Activated gamma-delta T cell treated with anti-CD3 and anti-CD28 coated beads, Interleukin-2, amount 50 U/mL, for 16 hours (primary cell): ENCODE measurements around the gene CFAP298.
"Not testable (repeated sequence)": the region's sequence is repeated elsewhere in the genome, so short reads cannot be mapped to it uniquely, and the experiment has no call there.

Experiments used
- DNase-seq: peaks from one replicate; pipeline ENCODE4 v3.0.0-alpha.2; 2020; ENCODE audit warnings: low read depth

CFAP298 gene

GRCh38 chr21:32566741-32567389, 45.3 kb downstream of the CFAP298 start:
- no peak for DNase-seq

GRCh38 chr21:32565856-32566465, 46.2 kb downstream of the CFAP298 start:
- DNase-seq, result no peak

GRCh38 chr21:32562915-32563314, 49.3 kb downstream of the CFAP298 start:
- DNase-seq, result no peak

- DNase-seq, result no peak
These were observed 49.8 kb downstream of the CFAP298 start for GRCh38 chr21:32562426-32562825.

- not testable (repeated sequence) for DNase-seq
These were observed 50.7 kb downstream of the CFAP298 start for GRCh38 chr21:32561476-32561875.

- no peak for DNase-seq
These were observed 51.3 kb downstream of the CFAP298 start for GRCh38 chr21:32560896-32561295.

GRCh38 chr21:32559006-32559610, 53.1 kb downstream of the CFAP298 start:
- no peak for DNase-seq

GRCh38 chr21:32558106-32558505, 54.1 kb downstream of the CFAP298 start:
- DNase-seq, result no peak

GRCh38 chr21:32554832-32555638, 57.1 kb downstream of the CFAP298 start:
- no peak for DNase-seq

- no peak for DNase-seq
These were observed 62.3 kb downstream of the CFAP298 start for GRCh38 chr21:32549886-32550285.

GRCh38 chr21:32549440-32549839, 62.7 kb downstream of the CFAP298 start:
- DNase-seq, result no peak
